CD4-positive, CD25-positive, alpha-beta regulatory T cell (primary cell): ENCODE results near the gene TEAD3. TPM values are rescaled to one million over a fixed set of nuclear protein-coding genes. Genes with fewer than 3 reads are reported as not detected.
A peak's percentile ranks its signal among the peaks of the same experiment; 100 is the strongest.
"Not testable (repeated sequence)": the region's sequence is repeated elsewhere in the genome, so short reads cannot be mapped to it uniquely, and the experiment has no call there.

Source experiments
- ATAC-seq, 2 donors: fragments of 150-1000 bp; cut with Tn5 transposase; one replicate each; pipeline ENCODE4 v1.10.0; 2021; ENCODE audit warnings: low read depth in 2 of 2, moderate number of reproducible peaks in 2 of 2, moderate library complexity in 1 of 2
- DNase-seq, 3 donors: peaks; one replicate each; pipeline versions ENCODE4 v3.0.0 to v3.0.0-alpha.2; 2012 to 2022; ENCODE audit warnings: mixed read lengths in 1 of 3
- H3K27ac ChIP-seq: one replicate; pipeline ENCODE4 v1.7.0; 2013; ENCODE audit warnings: mild to moderate bottlenecking, low read length; ENCODE audit not compliant: insufficient read depth, poor library complexity, severe bottlenecking
- H3K27me3 ChIP-seq: one replicate; pipeline ENCODE4 v1.7.0; 2013; ENCODE audit warnings: low read length; ENCODE audit not compliant: control insufficient read depth, insufficient read depth
- H3K36me3 ChIP-seq: one replicate; pipeline ENCODE4 v1.7.0; 2013; ENCODE audit warnings: mild to moderate bottlenecking, low read length, moderate library complexity; ENCODE audit not compliant: control insufficient read depth, insufficient read depth
- H3K4me1 ChIP-seq: 2 replicates; pipeline ENCODE4 v1.7.0; 2013; ENCODE audit warnings: mild to moderate bottlenecking, low read length; ENCODE audit not compliant: insufficient read depth, control insufficient read depth, poor library complexity, severe bottlenecking
- H3K4me3 ChIP-seq: one replicate; pipeline ENCODE4 v1.7.0; 2013; ENCODE audit warnings: low read depth, mild to moderate bottlenecking, low read length, moderate library complexity
- H3K9me3 ChIP-seq, 2 experiments: 1 replicate in 1 of 2; 2 replicates in 1 of 2; pipeline ENCODE4 v1.7.0; 2013; ENCODE audit warnings: low read length in 2 of 2, mild to moderate bottlenecking in 1 of 2, moderate library complexity in 1 of 2; ENCODE audit not compliant: control insufficient read depth in 2 of 2
- H3K27ac Mint-ChIP-seq, 3 donors: one replicate each; pipeline ENCODE4 v1.8.0; 2020 to 2022; ENCODE audit warnings: mild to moderate bottlenecking in 3 of 3, mixed read lengths in 3 of 3, moderate library complexity in 2 of 3
- H3K27me3 Mint-ChIP-seq: one replicate; pipeline ENCODE4 v1.8.0; 2022; ENCODE audit warnings: mild to moderate bottlenecking, mixed read lengths
- H3K36me3 Mint-ChIP-seq: one replicate; pipeline ENCODE4 v1.8.0; 2020; ENCODE audit warnings: mixed read lengths
- H3K4me1 Mint-ChIP-seq, 4 donors: one replicate each; pipeline ENCODE4 v1.8.0; 2020 to 2022; ENCODE audit warnings: mixed read lengths in 4 of 4, mild to moderate bottlenecking in 1 of 4
- H3K4me3 Mint-ChIP-seq, 4 donors: one replicate each; pipeline ENCODE4 v1.8.0; 2020 to 2022; ENCODE audit warnings: mild to moderate bottlenecking in 4 of 4, mixed read lengths in 4 of 4, moderate library complexity in 3 of 4
- H3K9me3 Mint-ChIP-seq, 7 donors: one replicate each; pipeline ENCODE4 v1.8.0; 2020 to 2022; ENCODE audit warnings: mixed read lengths in 7 of 7, mild to moderate bottlenecking in 3 of 7, moderate library complexity in 2 of 7
- polyA plus RNA-seq, 4 donors: library from polyadenylated mRNA; unstranded; fragments of 300-500 nt; fragmentation: Illumina TruSeq; gene quantifications; one replicate each; pipeline ENCODE4 v1.2.3, GENCODE V29; 2021
- total RNA-seq: library from RNA; stranded (reverse); gene quantifications from one replicate; pipeline ENCODE4 v1.2.3, GENCODE V29; 2022

Gene TEAD3
- total and polyA plus RNA-seq, 5 donors from 2014 or later: 0.18 to 0.24 (median 0.20) TPM; not detected in 2

- DNase-seq (no peak), ATAC-seq (no peak)
- Histone ChIP-seq H3K27me3 (no peaks in the 10 kb centered on the region), H3K4me1 (no peaks in the 10 kb centered on the region), H3K27ac (no peak overlapping the region), H3K36me3 (no peaks in the 10 kb centered on the region), H3K9me3 (no peaks in the 10 kb centered on the region), H3K4me3 (no peak overlapping the region)
- H3K27me3 Mint-ChIP-seq: no peaks in the 10 kb centered on the region
- H3K4me1 Mint-ChIP-seq: no peaks in the 10 kb centered on the region
- H3K27ac Mint-ChIP-seq: no peak overlapping the region
- H3K9me3 Mint-ChIP-seq: no peaks in the 10 kb centered on the region
- H3K36me3 Mint-ChIP-seq: no peaks in the 10 kb centered on the region
- H3K4me3 Mint-ChIP-seq: no peak overlapping the region
Observed at GRCh38 chr6:35436071-35436857, 60.6 kb downstream of the TEAD3 start.

DNA sequence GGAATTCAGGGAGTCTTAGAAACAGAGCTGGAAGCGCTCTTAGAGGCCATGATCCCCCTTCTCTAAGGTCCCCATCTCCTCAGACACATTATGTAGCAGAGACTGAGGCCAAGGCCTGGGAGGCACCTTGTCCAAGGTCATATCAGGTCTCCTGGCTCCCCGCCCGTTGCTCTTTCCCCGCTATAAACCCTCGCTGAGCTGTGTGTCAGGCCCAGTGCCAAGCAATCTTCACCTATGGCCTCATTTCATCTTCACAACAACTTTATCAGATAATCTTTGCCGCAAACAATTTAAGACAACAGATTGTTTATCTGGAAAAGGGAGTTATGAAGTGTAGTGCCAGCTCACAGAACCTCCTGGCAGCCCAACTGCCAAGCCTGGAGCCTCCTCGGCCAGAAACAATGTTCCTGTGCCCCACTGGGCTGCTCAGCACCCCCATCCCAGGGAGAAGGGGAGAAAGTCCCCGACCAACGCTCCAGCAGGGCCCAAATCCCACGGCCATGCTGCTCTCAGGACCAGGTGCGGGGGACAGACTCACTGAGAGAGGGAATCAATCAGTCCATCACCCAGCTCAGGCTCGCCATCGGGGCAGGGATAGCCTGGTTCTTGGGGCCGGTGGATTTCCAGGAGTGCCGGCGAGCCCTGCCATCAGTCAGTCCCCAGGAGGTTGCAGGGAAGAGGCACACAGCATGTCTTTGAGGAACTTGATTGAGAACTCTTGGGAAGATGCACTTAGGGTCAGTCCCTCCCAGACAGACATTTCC is 61.6 kb downstream of the TEAD3 start:
- H3K27me3 ChIP-seq: no peaks in the 10 kb centered on the region
- Mint-ChIP-seq H3K27me3 (no peaks in the 10 kb centered on the region), H3K9me3 (peaks cover 0 to 2% (median 0%) of the 10 kb centered on the region in 7 donors), H3K4me1 (no peaks in the 10 kb centered on the region), H3K4me3 (no peak overlapping the region), H3K36me3 (no peaks in the 10 kb centered on the region), H3K27ac (peak overlapping the region in 1 of 3 donors; percentile 82)
- no peaks in the 10 kb centered on the region for H3K4me1 ChIP-seq
- H3K4me3 ChIP-seq: no peak overlapping the region
- H3K9me3 ChIP-seq: peaks cover 0 to 1% of the 10 kb centered on the region in 2 experiments
- ATAC-seq (no peak), DNase-seq (no peak)
- H3K36me3 ChIP-seq: no peaks in the 10 kb centered on the region
- no peak overlapping the region for H3K27ac ChIP-seq

DNA sequence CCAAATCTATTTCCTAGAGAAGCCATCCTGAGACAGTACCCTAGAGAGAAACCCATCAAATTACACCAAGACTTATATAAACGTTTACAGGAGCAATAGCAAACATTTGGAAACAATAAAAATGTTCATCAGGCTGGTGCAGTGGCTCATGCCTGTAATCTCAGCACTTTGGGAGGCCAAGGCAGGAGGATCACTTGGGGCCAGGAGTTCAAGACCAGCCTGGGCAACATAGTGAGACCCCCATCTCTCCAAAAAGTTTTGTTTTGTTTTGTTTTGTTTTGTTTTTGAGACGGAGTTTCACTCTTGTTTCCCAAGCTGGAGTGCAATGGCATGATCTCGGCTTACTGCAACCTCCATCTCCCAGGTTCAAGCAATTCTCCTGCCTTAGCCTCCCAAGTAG is 64.2 kb downstream of the TEAD3 start:
- H3K4me3 ChIP-seq, H3K4me3 Mint-ChIP-seq, H3K27me3 ChIP-seq, ATAC-seq, H3K36me3 ChIP-seq, H3K27me3 Mint-ChIP-seq, H3K4me1 ChIP-seq, H3K36me3 Mint-ChIP-seq, H3K27ac ChIP-seq, DNase-seq, H3K4me1 Mint-ChIP-seq: not testable (repeated sequence)
- peaks cover 12 to 23% of the 10 kb centered on the region in 2 experiments for H3K9me3 ChIP-seq
- Mint-ChIP-seq H3K27ac (peak overlapping the region in 1 of 3 donors; percentile 56), H3K9me3 (peaks cover 0 to 22% (median 4%) of the 10 kb centered on the region in 7 donors)

DNA sequence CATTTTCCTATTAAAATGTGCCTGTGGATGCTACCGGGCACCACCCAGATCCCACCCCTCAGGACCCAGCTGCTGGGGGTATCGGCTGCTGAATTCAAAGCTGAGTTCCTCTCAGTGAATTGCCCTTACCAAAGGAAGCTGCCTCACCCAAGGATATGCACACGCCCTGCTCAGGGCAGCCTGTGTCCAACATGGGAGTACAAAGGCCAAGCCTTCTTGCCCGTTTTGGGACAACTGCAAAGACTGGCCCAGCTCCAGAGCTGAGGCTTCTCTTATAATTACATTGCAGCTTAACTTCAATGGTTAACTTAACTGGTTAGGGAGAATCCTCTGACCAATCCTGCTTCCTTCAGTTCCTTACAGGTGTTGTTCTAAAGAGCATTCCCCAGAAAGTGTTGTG is 64.6 kb downstream of the TEAD3 start:
- no peaks in the 10 kb centered on the region for H3K4me1 Mint-ChIP-seq
- ATAC-seq: no peak
- no peaks in the 10 kb centered on the region for H3K27me3 ChIP-seq

GRCh38 chr6:35429463-35429862 is 67.4 kb downstream of the TEAD3 start:
- no peak for DNase-seq
- no peak overlapping the region for H3K4me3 ChIP-seq
- peaks cover 12 to 23% of the 10 kb centered on the region in 2 experiments for H3K9me3 ChIP-seq
- ATAC-seq: no peak
- peaks cover 21% of the 10 kb centered on the region for H3K36me3 ChIP-seq
- H3K4me1 ChIP-seq: no peaks in the 10 kb centered on the region
- Mint-ChIP-seq H3K36me3 (peaks cover 13% of the 10 kb centered on the region), H3K27ac (no peak overlapping the region), H3K4me3 (no peak overlapping the region), H3K4me1 (no peaks in the 10 kb centered on the region), H3K27me3 (no peaks in the 10 kb centered on the region), H3K9me3 (peaks cover 0 to 22% (median 4%) of the 10 kb centered on the region in 7 donors)
- no peak overlapping the region for H3K27ac ChIP-seq
- no peaks in the 10 kb centered on the region for H3K27me3 ChIP-seq

More for the DNA sequence above, 64.6 kb downstream of the TEAD3 start:
- no peak overlapping the region for H3K27ac ChIP-seq
- peaks cover 4% of the 10 kb centered on the region for H3K36me3 ChIP-seq
- peaks cover 0 to 22% (median 4%) of the 10 kb centered on the region in 7 donors for H3K9me3 Mint-ChIP-seq
- no peaks in the 10 kb centered on the region for H3K27me3 Mint-ChIP-seq
- no peak for DNase-seq
- no peak overlapping the region for H3K4me3 ChIP-seq
- no peaks in the 10 kb centered on the region for H3K4me1 ChIP-seq
- peak overlapping the region in 1 of 3 donors; percentile 56 for H3K27ac Mint-ChIP-seq
- peaks cover 12 to 23% of the 10 kb centered on the region in 2 experiments for H3K9me3 ChIP-seq
- no peaks in the 10 kb centered on the region for H3K36me3 Mint-ChIP-seq
- no peak overlapping the region for H3K4me3 Mint-ChIP-seq

DNA sequence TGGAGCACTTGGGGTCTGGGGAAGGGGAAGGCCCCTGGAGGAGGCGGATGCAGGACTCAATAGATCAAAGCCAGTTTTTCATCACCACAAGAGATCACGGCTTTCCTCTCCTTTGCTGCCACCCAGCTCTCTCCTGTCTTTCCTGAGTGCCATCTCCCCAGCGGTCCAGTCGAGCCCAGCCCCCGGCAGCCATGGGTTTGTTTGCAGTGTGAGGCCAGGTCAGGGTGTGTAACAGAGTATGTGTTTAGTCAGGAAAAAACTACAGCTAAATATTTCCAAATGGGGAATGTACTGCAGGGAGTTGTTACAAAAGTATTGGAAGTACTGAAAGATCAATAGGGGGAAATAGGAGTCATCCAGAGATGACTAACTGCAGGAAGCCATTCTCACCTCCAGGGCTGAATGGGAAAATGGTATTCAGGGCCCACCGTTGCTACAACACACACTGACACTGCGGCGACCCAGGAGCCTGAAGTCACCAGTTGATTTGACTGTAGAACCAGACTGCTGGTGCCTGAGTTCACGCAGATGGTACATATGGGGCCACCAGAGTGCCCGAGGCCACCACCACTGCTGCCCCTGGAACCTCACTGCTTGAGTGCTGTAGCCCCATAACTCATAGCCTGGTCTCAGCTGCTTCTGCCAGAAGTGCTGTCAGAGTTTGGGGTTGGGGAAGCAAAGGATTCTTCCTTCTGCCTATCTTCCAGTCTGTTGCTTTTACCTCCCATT is 68.3 kb downstream of the TEAD3 start:
- no peak overlapping the region for H3K27ac Mint-ChIP-seq
- Histone ChIP-seq H3K27me3 (no peaks in the 10 kb centered on the region), H3K27ac (no peak overlapping the region), H3K36me3 (peaks cover 30% of the 10 kb centered on the region), H3K4me3 (no peak overlapping the region), H3K4me1 (no peaks in the 10 kb centered on the region), H3K9me3 (peaks cover 12 to 23% of the 10 kb centered on the region in 2 experiments)
- H3K9me3 Mint-ChIP-seq: peaks cover 0 to 22% (median 4%) of the 10 kb centered on the region in 7 donors
- DNase-seq (no peak), ATAC-seq (no peak)
- H3K36me3 Mint-ChIP-seq: peaks cover 16% of the 10 kb centered on the region
- no peak overlapping the region for H3K4me3 Mint-ChIP-seq
- H3K27me3 Mint-ChIP-seq: no peaks in the 10 kb centered on the region
- H3K4me1 Mint-ChIP-seq: no peaks in the 10 kb centered on the region

DNA sequence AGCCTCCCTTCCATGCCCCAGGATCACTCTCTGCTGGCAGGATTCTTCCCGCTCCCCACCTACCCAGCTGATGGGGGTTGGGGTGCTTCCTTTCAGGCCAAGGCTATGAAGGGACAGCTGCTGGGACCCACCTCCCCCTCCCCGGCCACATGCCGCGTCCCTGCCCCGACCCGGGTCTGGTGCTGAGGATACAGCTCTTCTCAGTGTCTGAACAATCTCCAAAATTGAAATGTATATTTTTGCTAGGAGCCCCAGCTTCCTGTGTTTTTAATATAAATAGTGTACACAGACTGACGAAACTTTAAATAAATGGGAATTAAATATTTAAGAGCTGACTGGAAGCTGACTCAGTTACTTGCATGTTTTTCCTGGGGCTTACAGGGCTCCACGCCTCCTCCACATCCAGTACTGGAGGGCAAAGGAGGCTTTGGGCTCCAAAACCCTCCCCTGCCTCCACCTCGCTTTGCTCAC is 69.0 kb downstream of the TEAD3 start:
- peaks cover 0 to 22% (median 4%) of the 10 kb centered on the region in 7 donors for H3K9me3 Mint-ChIP-seq
- Histone ChIP-seq H3K36me3 (peaks cover 31% of the 10 kb centered on the region), H3K4me1 (no peaks in the 10 kb centered on the region), H3K4me3 (no peak overlapping the region), H3K27ac (no peak overlapping the region), H3K9me3 (peaks cover 12 to 23% of the 10 kb centered on the region in 2 experiments), H3K27me3 (no peaks in the 10 kb centered on the region)
- DNase-seq (no peak), ATAC-seq (no peak)
- no peaks in the 10 kb centered on the region for H3K4me1 Mint-ChIP-seq
- no peaks in the 10 kb centered on the region for H3K27me3 Mint-ChIP-seq
- H3K27ac Mint-ChIP-seq: peak overlapping the region in 1 of 3 donors; percentile 56
- peaks cover 18% of the 10 kb centered on the region for H3K36me3 Mint-ChIP-seq
- no peak overlapping the region for H3K4me3 Mint-ChIP-seq
